SK-N-SH (cell line): ENCODE measurements around the gene ACOT7. TPM values are rescaled to one million over a fixed set of nuclear protein-coding genes. Genes with fewer than 3 reads are reported as not detected.
A peak's percentile ranks its signal among the peaks of the same experiment; 100 is the strongest.

Experiments
- CTCF ChIA-PET: fragments of 300-600, 350-600 bp; formaldehyde crosslinking; extraction: SDS; loops from one replicate; lab custom pipeline; 2021; lab: Yijun Ruan, JAX
- POLR2A ChIA-PET: fragments of 350-600 bp; sonication (Branson Sonifier 250); formaldehyde crosslinking; extraction: SDS; loops from one replicate; lab custom pipeline; 2020; ENCODE audit warnings: antibody characterized with exemption, inconsistent platforms; lab: Yijun Ruan, JAX
- DNase-seq: peaks from one replicate; pipeline ENCODE4 v3.0.0; 2012
- H2AFZ ChIP-seq: fragments of 200-600 bp; sonication (generic); 2 replicates; pipeline ENCODE4 v1.8.1; 2016; ENCODE audit warnings: antibody characterized with exemption, mild to moderate bottlenecking, low read depth
- H3F3A ChIP-seq: fragments of 200-600 bp; sonication (generic); replicated peaks from 2 replicates; pipeline ENCODE3; 2016; ENCODE audit warnings: antibody characterized with exemption, mild to moderate bottlenecking; ENCODE audit not compliant: insufficient read depth
- H3K27ac ChIP-seq, 2 experiments: fragments of 200-500 bp in 1 of 2; fragments of 200-600 bp in 1 of 2; sonication (Bioruptor generic) in 1 of 2; sonication (generic), shearing (Covaris generic) in 1 of 2; 2 replicates each; pipeline versions ENCODE4 v1.5.1 to v1.6.1; 2014 to 2016; ENCODE audit warnings: low read depth in 2 of 2, inconsistent platforms in 1 of 2, low read length in 1 of 2, mild to moderate bottlenecking in 1 of 2, mixed read lengths in 1 of 2
- H3K27me3 ChIP-seq: fragments of 200-600 bp; sonication (generic), shearing (Covaris generic); 2 replicates; pipeline ENCODE4 v1.6.1; 2016; ENCODE audit warnings: mixed run types; ENCODE audit not compliant: insufficient read depth
- H3K36me3 ChIP-seq, 2 experiments: fragments of 200-500 bp in 1 of 2; fragments of 200-600 bp in 1 of 2; sonication (Bioruptor generic) in 1 of 2; sonication (generic) in 1 of 2; replicated peaks in 1 of 2; 2 replicates each; pipeline versions ENCODE3 to v1.5.1; 2014 to 2016; ENCODE audit warnings: low read length in 1 of 2, mild to moderate bottlenecking in 1 of 2; ENCODE audit not compliant: insufficient read depth in 2 of 2, control insufficient read depth in 1 of 2
- H3K4me1 ChIP-seq, 2 experiments: fragments of 200-500 bp in 1 of 2; fragments of 200-600 bp in 1 of 2; sonication (Bioruptor generic) in 1 of 2; sonication (generic), shearing (Covaris generic) in 1 of 2; 2 replicates each; pipeline versions ENCODE4 v1.5.1 to v1.6.1; 2014 to 2016; ENCODE audit warnings: low read depth in 1 of 2, low read length in 1 of 2, mixed run types in 1 of 2; ENCODE audit not compliant: insufficient read depth in 2 of 2, control insufficient read depth in 1 of 2
- H3K4me2 ChIP-seq: fragments of 200-600 bp; sonication (generic), shearing (Covaris generic); 2 replicates; pipeline ENCODE4 v1.6.1; 2017; ENCODE audit warnings: mixed run types
- H3K4me3 ChIP-seq, 2 experiments: fragments of 200-500 bp in 1 of 2; fragments of 200-600 bp in 1 of 2; sonication (Bioruptor generic) in 1 of 2; sonication (generic), shearing (Covaris generic) in 1 of 2; 2 replicates each; pipeline versions ENCODE4 v1.5.1 to v1.8.1; 2014 to 2016; ENCODE audit warnings: low read depth in 2 of 2, inconsistent platforms in 1 of 2, low read length in 1 of 2, mild to moderate bottlenecking in 1 of 2, mixed read lengths in 1 of 2, moderate library complexity in 1 of 2
- H3K79me2 ChIP-seq: fragments of 200-600 bp; sonication (generic); 2 replicates; pipeline ENCODE4 v1.8.1; 2017; ENCODE audit warnings: mild to moderate bottlenecking; ENCODE audit not compliant: insufficient read depth
- H3K9ac ChIP-seq: fragments of 200-600 bp; sonication (generic); 2 replicates; pipeline ENCODE4 v1.6.1; 2017; ENCODE audit warnings: mixed run types
- H3K9me2 ChIP-seq: fragments of 200-600 bp; sonication (generic); 2 replicates; pipeline ENCODE4 v1.6.1; 2017; ENCODE audit warnings: mixed run types
- H3K9me3 ChIP-seq: fragments of 200-600 bp; sonication (generic); 2 replicates; pipeline ENCODE4 v1.6.1; 2017; ENCODE audit warnings: mixed run types, mild to moderate bottlenecking, moderate library complexity
- H4K20me1 ChIP-seq: fragments of 200-600 bp; sonication (generic); 2 replicates; pipeline ENCODE4 v1.6.1; 2017; ENCODE audit warnings: mild to moderate bottlenecking, mixed run types; ENCODE audit not compliant: insufficient read depth
- CHD2 ChIP-seq: fragments of 150-350 bp; IDR thresholded peaks from 2 replicates; pipeline ENCODE4 v1.6.1; 2018; ENCODE audit warnings: low read length; ENCODE audit not compliant: partially characterized antibody
- CTCF ChIP-seq: fragments of 200-600 bp; sonication (generic); IDR thresholded peaks from 2 replicates; pipeline ENCODE4 v1.6.1; 2017; ENCODE audit warnings: antibody characterized with exemption, mild to moderate bottlenecking, moderate library complexity
- ELF1 ChIP-seq: IDR thresholded peaks from 2 replicates; pipeline ENCODE4 v1.4.0; 2012
- EZH2phosphoT487 ChIP-seq: fragments of 200-600 bp; sonication (generic); IDR thresholded peaks from 2 replicates; pipeline ENCODE4 v1.6.1; 2017; ENCODE audit warnings: low read depth, mixed run types, mild to moderate bottlenecking, antibody characterized with exemption, moderate library complexity, borderline replicate concordance
- FOXJ3 ChIP-seq: sonication (generic); formaldehyde crosslinking; IDR thresholded peaks from 2 replicates; pipeline ENCODE4 v1.5.1; 2020; ENCODE audit warnings: mild to moderate bottlenecking, missing genetic modification reagents
- GABPA ChIP-seq: IDR thresholded peaks from 2 replicates; pipeline ENCODE4 v1.4.0; 2012; ENCODE audit warnings: low read depth, mild to moderate bottlenecking
- MXI1 ChIP-seq: IDR thresholded peaks from 2 replicates; pipeline ENCODE4 v1.6.1; 2012; ENCODE audit warnings: mild to moderate bottlenecking, low read depth, low read length, improper control_type of control experiment
- NFIC ChIP-seq: IDR thresholded peaks from 2 replicates; pipeline ENCODE4 v1.4.0; 2012; ENCODE audit warnings: borderline replicate concordance
- NRF1 ChIP-seq: IDR thresholded peaks from 2 replicates; pipeline ENCODE4 v1.6.1; 2012; ENCODE audit warnings: low read depth, mild to moderate bottlenecking, low read length
- RXRA ChIP-seq: IDR thresholded peaks from 2 replicates; pipeline ENCODE4 v1.4.0; 2012; ENCODE audit warnings: low read depth, mild to moderate bottlenecking, borderline replicate concordance
- SIN3A ChIP-seq: IDR thresholded peaks from 2 replicates; pipeline ENCODE4 v1.6.1; 2012; ENCODE audit warnings: low read depth, mild to moderate bottlenecking, low read length, moderate library complexity, borderline replicate concordance
- SMC3 ChIP-seq: IDR thresholded peaks from 2 replicates; pipeline ENCODE4 v1.6.1; 2012; ENCODE audit warnings: low read depth, low read length, improper control_type of control experiment
- TEAD4 ChIP-seq: IDR thresholded peaks from 2 replicates; pipeline ENCODE4 v1.4.0; 2012; ENCODE audit warnings: mild to moderate bottlenecking, borderline replicate concordance; ENCODE audit not compliant: insufficient read depth
- USF2 ChIP-seq: fragments of 150-350 bp; IDR thresholded peaks from 2 replicates; pipeline ENCODE4 v1.6.1; 2017; ENCODE audit warnings: antibody characterized with exemption, low read length, low read depth, borderline replicate concordance
- ZBTB33 ChIP-seq: IDR thresholded peaks from 2 replicates; pipeline ENCODE4 v1.4.0; 2012; ENCODE audit warnings: low read depth, borderline replicate concordance
- WGBS: methylation state at CpG from one replicate; pipeline ENCODE4 v1.1.6; 2017; ENCODE audit warnings: low lambda C conversion rate; 5-methylcytosine and 5-hydroxymethylcytosine counted together
- polyA plus RNA-seq, 3 experiments: library from polyadenylated mRNA; depleted of rRNA; stranded (reverse); fragments of >200 nt; gene quantifications; 2 replicates each; pipeline ENCODE4 v1.2.3, GENCODE V29; 2012

The ACOT7 gene
- polyA plus RNA-seq, 1 of the 3 experiments (the other 2 are of a cell fraction), result 289 TPM

GRCh38 chr1:6245086-6245868 lies 148.3 kb downstream of the ACOT7 start (continued):
- TF ChIP-seq USF2 (no peak), NRF1 (peak; percentile 36; the same call in 1 of the 2 replicates), SIN3A (peak; percentile 85; the same call in 1 of the 2 replicates), EZH2phosphoT487 (no peak), FOXJ3 (CRISPR knock-in tag) (no peak), GABPA (no peak), CTCF (peak; percentile 65), RXRA (no peak), NFIC (no peak), SMC3 (peak; percentile 73), CHD2 (no peak), ZBTB33 (no peak)
- TF ChIP-seq, all 33 proteins: peak for 9

- peak overlapping the region in 1 of 2 experiments; percentile 36; a peak in 1 of 4 replicates for H3K27ac ChIP-seq
- CTCF ChIA-PET, result interaction anchor here (0.6 to 9.5 kb wide), 32 partner anchors 7 to 269 kb away, joined by 3 to 318 read pairs (median 6); partner anchors contain the start of genes GPR153, HES2, ICMT and NPHP4
- POLR2A ChIA-PET, result interaction anchor here (1.0 to 1.9 kb wide), 4 partner anchors 9 to 101 kb away, joined by 3 to 5 read pairs (median 4); partner anchors contain the start of gene ICMT
- no peaks in the 10 kb centered on the region for H3K9me3 ChIP-seq
- no peaks in the 10 kb centered on the region for H3K9me2 ChIP-seq
- no peaks in the 10 kb centered on the region; a peak in 1 of 4 replicates for H3K4me1 ChIP-seq
- H3K36me3 ChIP-seq, result no peaks in the 10 kb centered on the region
- no peaks in the 10 kb centered on the region for H3K79me2 ChIP-seq
- H3K4me2 ChIP-seq, result no peak overlapping the region
- H2AFZ ChIP-seq, result no peak overlapping the region
- no peak overlapping the region for H3K9ac ChIP-seq
- H3K27me3 ChIP-seq, result no peaks in the 10 kb centered on the region
- DNase-seq, result no peak
- no peaks in the 10 kb centered on the region for H3F3A ChIP-seq
- no peak overlapping the region; a peak in 1 of 4 replicates for H3K4me3 ChIP-seq
- 49% methylated on average over 23 of the region's 24 CpGs for WGBS
- H4K20me1 ChIP-seq, result peaks cover 3% of the 10 kb centered on the region; the same call in 1 of the 2 replicates
- 0 out of 2 replicates have a peak, but pooled peaks have one; percentile 10 for TF ChIP-seq MXI1
- TF ChIP-seq TEAD4, result no peak
- TF ChIP-seq CHD2, result no peak
- no peak for TF ChIP-seq NRF1
- no peak for TF ChIP-seq ELF1
These were observed 149.0 kb downstream of the ACOT7 start for GRCh38 chr1:6244401-6245049.
